ENCODE measurements around the gene ACTN1.
A peak's percentile ranks its signal among the peaks of the same experiment; 100 is the strongest.
"Not testable (repeated sequence)": the region's sequence is repeated elsewhere in the genome, so short reads cannot be mapped to it uniquely, and the experiment has no call there.

The ACTN1 gene

DNA sequence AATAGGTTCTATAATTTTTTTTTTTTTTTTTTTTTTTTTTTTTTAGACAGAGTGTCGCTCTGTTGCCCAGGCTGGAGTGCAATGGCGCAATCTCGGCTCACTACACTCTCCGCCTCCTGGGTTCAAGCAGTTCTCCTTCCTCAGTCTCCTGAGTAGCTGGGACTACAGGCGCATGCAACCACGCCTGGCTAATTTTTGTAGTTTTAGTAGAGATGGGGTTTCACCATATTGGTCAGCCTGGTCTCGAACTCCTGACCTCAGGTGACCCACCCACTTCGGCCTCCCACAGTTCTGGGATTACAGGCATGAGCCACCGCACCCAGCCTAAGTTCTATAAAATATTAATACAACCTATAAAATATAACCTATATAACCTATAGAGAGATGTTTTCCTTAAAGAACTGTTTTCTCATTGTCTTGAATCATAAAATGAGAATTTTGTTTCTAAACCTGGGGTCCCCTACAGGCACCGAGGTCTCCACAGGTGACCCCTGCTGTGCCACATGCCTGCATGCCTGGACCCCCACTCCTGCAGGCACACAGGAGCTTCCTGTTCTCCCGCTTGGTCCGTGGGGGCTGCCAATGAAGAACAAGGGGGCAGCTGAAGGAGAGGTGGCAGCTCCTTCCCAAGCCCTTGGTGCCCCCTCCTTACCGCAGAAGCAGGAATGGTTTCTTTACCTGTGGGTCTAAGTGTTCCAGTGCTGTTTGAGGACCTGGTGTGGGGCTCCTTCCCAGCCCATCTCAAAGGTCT is 115.3 kb downstream of the ACTN1 start:
- no peak for DNase-seq (ENCODE audit: low read depth)

DNA sequence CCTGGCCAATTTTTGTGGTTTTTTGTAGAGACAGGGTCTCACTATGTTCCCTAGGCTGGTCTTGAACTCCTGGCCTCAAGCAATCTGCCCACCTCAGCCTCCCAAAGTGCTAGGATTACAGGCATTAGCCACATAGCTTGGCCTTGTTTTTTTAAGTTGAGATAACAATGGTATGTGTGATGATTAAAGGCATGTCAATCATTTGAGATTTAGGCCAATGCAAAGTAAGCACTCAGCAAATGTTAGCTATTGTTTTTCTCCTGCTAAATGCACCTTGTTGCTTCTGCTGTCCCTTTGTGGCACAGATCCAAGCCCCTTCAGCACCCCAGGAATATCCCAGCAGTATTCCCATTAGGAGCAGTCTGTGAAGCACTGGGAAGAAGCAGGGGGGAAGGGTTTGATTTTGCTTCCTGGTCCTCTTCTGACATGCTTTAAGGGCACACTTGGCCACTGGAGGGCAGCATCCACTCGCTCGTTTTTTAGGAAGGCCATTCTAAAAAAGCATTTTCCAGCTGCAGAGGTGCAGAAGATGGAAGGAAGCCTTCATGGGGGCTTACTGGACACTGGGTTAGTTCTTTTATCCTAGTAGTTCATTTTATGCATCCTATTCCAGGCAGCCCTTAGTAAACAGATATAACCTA is 116.0 kb downstream of the ACTN1 start:
- DNase-seq (ENCODE audit: low read depth) = peak; percentile 85

DNA sequence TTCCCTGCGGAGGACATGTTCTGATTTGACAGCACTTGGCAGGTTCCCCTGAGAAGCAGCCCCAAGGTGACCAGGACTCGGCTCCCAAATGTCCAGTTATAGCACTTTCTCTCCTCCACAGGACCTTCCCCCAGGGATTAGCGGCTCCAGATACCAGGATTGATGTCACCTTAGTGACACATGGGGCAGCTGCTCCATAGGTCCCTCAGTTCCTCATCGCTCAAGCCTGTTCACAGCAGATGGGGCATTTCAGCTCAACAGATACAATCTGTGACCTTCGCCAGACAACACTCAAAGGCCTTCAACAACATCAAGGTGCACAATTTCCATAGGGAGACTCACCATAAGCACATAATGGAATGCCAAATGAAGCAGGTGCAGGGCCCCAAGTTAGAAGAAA is 118.3 kb downstream of the ACTN1 start:
- DNase-seq (ENCODE audit: low read depth) = no peak

DNA sequence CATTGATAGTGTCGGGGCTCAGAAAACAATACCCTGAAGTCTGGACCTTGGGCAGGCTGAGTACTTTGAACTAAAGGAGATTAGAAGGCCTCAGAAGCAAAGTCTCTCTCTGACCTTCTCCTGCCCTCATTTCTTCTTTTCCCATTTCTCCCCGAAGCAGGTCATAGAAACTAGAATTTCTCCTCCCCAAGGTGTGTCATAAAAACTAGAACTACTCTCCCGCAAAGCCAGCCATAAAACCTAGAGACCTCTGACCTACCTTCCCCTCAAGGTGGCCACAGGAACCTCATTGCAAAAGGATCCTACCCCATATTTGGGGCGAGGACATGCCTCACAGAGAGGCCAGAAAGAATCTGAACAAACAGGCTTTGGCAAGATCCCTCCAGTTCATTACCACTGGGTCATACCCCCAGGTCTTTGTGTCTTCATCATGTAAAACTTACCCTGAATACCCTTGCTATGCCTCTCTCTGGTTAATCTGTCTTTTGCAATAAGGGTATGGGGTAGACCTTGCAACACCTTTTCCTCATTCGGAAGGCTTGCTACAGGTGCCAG is 121.5 kb downstream of the ACTN1 start:
- DNase-seq (ENCODE audit: low read depth) = no peak

DNA sequence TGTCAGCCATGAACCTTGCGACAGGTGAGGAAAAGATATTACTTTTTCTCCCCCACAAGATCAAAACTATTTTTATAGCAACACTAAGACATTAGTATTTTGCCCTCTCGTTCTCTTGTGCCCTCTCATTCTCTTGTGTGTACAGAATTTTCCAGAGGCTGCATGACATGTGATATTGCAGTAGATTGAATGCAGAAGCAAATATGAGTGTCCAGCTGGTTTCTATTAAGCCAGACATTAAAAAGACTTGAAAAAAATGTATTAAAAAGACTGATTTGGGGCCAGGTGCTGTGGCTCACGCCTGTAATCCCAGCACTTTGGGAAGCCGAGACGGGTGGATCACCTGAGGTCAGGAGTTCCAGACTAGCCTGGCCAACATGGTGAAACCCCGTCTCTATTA is 122.5 kb downstream of the ACTN1 start:
- no peak for DNase-seq (ENCODE audit: low read depth)

DNA sequence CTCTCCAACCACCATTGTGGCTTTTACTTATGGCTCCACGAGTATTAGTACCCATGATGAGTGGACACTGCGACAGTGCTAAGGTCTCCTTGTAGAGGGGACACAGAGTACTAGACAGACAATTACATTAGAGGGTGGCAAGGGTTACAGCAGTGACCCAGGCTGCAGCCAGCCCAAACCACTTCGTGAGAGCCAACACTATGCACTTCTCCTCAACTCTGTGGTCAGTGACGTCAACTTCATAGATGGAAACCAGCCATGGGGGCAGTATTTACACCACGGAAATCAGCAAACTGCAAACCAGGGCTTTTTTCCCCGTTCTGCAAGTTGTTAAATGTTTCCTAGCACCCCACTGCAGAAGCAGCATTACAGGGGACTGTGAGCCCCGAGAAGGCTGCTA is 124.7 kb downstream of the ACTN1 start:
- no peak for DNase-seq (ENCODE audit: low read depth)

DNA sequence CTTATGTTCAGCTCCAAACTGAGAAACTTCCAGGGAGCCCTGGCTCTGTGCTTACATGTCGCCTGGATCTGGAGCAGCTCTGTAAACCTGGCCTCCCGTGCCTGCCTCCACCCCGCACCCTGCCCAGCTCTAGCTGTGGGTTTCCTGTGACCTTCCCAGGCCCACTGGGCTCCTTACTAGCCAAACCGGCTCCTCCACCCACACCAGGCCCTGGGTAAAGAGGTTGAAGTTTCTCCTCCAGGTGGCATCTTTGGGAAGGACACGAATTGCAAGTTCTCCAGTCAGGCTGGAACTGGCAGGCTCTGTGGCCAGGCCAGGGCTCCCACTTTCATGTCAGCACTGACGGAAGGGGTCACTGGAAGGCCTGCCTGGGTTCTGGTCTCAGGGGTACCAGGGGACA is 125.4 kb downstream of the ACTN1 start:
- DNase-seq (ENCODE audit: low read depth) = no peak

DNA sequence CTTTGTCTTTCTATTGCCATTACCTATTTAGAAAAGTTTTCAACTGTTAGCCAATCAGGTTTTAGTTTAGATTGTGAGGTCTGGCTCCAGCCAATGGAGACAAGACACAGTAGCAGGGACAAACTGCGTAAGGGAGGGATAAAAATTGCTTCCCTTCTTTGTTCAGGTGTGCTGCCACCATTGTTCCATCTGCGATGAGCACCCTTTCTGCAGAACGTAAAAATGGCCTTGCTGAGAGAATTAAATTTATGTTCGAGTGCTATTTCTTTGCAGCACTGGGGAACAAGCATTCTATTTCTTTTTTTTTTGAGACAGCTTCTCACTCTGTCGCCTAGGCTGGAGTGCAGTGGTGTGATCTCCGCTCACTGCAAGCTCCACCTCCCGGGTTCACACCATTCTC is 126.6 kb downstream of the ACTN1 start:
- not testable (repeated sequence) for DNase-seq (ENCODE audit: low read depth)

DNA sequence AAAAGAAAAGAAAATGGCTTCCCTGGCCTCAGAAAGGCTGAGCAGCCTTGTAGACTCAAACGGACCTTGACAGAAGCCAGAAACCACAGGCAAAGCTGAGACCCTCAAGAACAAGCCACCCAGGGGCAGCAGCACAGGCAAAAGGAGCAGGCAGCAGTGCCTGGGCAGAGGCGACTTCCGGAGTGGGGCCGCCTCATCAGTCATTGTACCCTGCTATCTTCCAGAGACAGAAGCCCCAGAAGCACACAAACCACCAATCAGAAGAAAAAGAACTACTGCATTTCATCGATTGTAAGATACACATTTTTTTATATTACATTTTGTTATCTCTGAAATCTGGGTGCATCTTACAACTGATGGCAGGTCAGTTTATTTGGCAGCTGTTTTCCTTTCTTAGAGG is 128.0 kb downstream of the ACTN1 start:
- no peak for DNase-seq (ENCODE audit: low read depth)

DNA sequence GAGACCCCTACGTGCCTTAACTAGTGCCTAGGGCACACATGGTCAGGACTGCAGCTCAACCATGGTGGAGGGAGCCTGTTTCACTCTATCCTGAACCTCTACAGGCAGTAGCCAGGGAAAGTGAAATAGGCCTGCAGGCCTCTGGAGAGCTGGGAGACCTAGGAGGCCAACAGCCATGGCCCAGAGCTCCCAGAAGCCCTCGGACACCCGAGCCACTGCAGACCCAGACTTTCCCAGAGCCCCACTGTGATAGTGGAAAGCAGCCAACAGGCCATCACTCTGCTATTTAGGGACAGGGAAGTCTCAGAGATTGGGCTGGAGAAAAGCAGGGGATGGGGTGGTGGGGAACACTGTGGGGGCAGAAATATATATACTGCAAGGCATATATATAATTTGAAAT is 129.7 kb downstream of the ACTN1 start:
- no peak for DNase-seq (ENCODE audit: low read depth)

DNA sequence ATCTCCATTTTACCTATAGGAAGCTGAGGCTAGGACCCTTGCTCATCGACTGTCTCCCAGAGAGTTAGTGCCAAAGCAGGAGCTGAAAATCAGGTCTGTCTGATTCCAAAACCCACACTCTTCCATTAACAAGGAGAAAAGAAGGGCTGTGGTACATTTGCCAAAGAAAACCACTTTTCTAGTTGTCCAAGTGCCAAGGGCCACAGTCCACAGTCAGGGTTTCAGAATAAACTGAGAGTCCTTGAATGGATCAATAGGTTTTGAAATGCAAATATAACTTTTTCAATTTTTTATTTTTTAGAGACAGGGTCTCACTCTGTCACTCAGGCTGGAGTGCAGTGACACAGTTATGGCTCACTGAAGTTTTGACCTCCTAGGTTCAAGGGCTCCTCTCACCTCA is 130.8 kb downstream of the ACTN1 start:
- no peak for DNase-seq (ENCODE audit: low read depth)

DNA sequence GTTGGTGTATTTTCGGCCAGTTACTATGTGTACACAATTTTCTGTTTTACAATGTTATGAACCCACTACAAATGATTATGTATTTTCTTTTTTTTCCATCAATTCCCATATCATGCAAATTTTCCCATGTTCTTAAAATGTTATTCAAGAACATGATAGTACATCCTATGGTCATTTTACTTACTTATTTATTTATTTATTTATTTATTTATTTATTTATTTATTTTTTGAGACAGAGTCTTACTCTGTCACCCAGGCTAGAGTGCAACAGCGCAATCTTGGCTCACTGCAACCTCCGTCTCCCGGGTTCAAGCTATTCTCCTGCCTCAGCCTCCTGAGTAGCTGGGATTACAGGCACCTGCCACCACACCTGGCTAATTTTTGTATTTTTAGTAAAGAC is 131.5 kb downstream of the ACTN1 start:
- DNase-seq (ENCODE audit: low read depth) = not testable (repeated sequence)

DNA sequence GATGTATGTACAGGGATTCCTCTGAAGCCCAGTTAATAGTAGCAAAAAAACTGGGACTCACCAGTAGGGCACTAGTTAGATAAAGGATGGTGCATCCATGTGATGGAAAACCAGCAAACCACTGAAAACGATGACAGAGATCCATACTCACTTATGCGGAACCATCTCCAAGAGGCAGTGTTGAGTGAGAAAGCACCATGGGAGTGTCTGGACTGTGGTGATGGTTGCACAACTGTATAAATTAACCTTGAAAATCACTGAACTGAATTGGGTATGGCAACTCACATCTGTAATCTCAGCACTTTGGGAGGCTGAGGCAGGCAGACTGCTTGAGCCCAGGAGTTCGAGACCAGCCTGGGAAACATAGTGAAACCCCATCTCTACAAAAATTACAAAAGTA is 132.6 kb downstream of the ACTN1 start:
- peak; percentile 26 for DNase-seq (ENCODE audit: low read depth)

DNA sequence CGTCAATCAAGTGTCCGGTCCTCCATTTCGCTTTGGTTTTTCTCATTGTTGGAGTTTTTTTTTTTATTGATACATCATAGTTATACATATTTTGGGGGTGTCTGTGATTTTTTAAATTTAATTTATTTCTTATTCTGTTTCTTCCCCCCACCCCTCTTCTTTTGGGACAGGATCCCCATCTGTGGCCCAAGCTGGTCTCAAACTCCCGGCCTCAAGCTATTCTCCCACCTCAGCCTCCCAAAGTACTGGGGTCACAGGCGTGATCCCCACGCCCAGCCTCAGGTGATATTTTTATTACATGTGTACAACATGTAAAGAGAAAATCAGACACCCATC is 134.9 kb downstream of the ACTN1 start:
- no peak for DNase-seq (ENCODE audit: low read depth)

DNA sequence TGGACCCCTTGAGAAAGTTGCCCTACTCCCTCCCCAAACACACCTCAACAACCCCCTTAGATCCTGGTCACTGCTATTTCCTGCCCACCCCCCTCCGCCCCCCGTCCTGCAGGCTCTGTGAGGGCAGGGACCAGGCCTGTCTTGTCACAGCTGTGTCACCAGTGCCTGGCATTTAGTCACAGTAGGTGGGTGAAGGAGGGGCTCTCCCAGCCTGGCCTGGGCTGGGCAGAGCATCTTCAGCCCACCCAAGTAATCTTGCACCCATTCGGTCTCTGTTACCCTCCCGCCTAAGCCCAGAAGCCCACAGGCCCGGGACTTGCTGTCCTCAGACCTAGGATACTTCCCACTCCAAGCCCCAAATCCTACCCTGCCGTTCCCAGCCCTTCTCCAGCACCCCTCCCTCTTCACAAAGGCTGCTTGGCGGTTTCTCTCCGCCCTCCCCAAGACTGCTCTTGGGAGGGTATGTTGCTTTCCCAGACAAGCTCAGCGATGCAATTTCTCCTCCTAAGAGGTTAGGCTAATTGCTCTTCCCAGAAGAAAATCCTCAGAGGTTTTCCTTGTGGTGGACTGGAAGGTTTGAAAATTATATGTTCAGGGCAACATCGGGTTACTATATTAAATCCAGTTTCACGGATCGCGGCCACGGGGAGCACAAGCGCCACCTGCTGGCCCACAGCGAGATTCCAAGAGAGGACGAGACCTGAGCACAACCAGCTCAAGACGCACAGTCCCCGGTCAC is 135.5 kb downstream of the ACTN1 start:
- DNase-seq (ENCODE audit: low read depth) = peak; percentile 48

DNA sequence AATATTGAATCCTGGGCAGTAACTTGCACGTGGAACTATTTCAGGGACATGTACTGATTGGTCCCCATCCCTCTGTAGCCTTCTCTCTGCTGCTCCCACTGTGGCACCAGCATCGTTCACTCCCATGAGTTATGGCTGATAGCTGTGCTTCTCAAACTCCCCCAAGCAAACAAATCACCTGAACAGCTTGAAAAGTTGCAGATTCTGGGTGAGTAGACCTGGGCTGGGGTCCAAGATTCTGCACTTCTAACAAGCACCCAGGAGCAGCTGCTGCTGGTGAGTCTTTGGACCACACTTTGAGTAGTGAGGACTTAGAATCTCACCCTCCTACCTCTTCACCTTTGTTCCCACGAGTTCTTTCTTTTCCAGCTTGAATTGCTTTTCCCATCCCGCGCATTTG is 136.8 kb downstream of the ACTN1 start:
- peak; percentile 29 for DNase-seq (ENCODE audit: low read depth)

DNA sequence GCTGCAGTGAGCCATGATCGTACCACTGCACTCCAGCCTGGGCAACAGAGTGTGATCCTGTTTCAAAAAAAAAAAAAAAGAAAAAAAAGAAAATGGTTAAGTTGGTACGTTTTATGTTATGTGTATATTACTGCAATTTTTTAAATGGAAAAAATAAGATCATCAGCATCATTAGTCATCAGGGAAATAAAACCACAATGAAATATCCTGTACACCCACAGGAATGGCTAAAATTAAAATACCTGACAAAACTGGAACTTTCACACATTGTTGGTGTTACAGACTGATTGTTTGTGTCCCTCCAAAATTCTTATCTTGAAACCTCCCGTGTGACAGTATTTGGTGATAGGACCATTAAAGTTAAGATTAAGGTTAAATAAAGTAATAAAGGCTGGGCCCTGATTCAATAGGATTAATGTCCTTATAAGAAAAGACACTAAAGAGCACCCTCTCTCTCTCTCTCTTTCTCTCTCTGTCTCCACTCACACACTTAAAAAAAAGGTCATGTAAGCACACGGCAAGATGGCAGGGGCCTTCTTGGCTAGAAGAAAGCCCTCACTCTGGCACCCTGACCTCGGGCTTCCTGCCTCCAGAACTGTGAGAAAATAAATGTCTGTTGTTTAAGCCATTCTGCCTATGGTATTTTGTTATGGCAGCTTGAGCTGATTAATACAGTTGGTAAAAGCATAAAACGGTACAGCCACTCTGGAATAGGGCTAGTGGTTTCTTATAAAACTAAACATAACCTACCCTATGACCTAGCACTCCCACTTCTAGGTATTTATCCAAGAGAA is 137.9 kb downstream of the ACTN1 start:
- DNase-seq (ENCODE audit: low read depth) = no peak

DNA sequence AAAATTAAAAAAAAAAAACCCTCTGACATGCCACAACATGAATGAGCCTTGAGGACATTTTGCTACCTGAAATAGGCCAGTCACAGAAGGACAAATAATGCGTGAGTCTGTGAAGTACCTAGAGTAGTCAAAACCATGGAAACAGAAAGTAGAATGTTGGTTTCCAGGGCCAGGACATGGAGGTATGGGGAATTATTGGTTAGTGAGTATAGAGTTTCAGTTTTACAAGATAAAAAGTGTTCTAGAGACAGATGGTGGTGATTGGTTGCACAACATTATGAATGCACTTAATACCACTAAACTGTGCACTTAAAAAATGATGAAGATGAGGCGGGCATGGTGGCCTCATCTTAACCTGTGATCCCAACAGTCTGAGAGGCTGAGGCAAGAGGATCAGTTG is 138.6 kb downstream of the ACTN1 start:
- DNase-seq (ENCODE audit: low read depth) = peak; percentile 36

DNA sequence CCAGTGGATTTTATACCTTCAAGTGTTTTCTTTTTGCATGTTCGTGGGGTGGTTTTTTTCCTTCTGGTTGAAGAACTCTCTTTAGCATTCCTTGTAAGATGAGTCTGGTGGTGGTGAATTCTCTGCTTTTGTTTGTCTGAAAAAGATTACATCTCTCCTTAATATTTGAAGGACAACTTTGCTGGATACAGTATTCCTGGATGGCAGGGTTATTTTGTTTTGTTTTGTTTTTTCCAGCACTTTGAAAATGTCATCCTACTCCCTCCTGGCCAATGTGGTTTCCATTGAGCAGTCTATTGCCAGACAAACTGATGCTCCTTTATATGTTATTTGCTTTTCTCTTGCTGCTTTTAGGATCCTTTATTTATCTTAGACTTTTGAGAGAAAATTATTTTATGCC is 143.0 kb downstream of the ACTN1 start:
- no peak for DNase-seq (ENCODE audit: low read depth)

DNA sequence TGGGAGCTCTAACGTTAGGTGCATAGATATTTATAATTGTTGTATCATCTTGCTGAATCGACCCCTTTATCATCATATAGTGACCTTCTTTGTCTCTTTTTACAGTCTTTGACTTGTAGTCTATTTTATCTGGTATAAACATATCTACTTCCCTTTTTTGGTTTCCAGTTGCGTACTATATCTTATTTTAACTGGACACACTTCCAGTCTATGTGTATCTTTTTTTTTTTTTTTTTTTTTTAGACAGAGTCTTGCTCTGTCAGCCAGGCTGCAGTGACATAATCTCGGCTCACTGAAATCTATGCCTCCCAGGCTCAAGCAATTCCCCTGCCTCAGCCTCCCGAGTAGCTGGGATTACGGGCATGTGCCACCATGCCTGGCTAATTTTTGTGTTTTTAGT is 144.3 kb downstream of the ACTN1 start:
- no peak for DNase-seq (ENCODE audit: low read depth)

DNA sequence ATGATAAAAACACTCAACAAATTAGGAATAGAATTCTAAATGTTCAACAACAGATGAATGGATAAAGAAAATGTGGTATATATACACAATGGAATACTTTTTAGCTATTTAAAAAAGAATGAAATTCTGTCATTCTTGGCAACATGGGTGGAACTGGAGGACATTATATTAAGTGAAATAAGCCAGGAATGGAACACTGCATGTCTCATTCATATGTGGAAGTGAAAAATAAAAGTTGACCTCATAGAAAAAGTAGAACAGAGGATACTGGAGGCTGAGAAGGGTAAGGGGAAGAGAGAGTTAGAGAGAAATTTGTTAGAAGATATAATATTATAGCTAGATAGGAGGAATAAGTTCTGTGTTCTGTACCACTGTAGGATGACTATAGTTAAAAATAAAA is 150.4 kb downstream of the ACTN1 start:
- DNase-seq (ENCODE audit: low read depth) = no peak

DNA sequence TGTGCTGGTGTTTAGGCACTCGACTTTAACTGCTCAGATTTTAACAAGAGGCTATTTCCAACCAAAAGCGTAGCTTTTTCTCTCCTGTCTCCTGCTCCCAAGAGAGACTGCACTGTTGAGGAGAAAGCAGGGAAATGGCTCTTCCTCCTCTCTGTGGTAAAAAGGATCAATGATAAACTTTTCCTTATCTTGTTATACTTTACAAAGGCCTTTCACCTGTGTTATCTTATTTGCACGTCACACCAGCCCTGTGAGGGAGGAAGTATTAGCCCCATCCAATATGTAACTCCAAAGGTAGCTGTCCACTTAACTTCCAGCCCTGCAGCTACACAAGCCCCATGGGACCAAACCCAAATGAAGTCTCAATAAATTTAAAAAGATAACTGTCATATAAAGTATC is 153.4 kb downstream of the ACTN1 start:
- no peak for DNase-seq (ENCODE audit: low read depth)
